Adrenal gland (tissue), 5 donors: ENCODE results near the gene PLD4.

Experiments
- CTCF ChIP-seq, 6 experiments: fragments of 450-650 bp in 4 of 6; fragments of 200-600 bp in 2 of 6; sonication (generic) in 1 of 6; IDR thresholded peaks; 1 replicate in 5 of 6; 2 replicates in 1 of 6; pipeline versions ENCODE4 v1.5.1 to v1.8.0; 2016 to 2021; ENCODE audit warnings: antibody characterized with exemption in 6 of 6, mild to moderate bottlenecking in 2 of 6, moderate library complexity in 1 of 6
- POLR2A ChIP-seq, 2 donors: fragments of 450-650 bp; IDR thresholded peaks; one replicate each; pipeline ENCODE4 v1.6.1; 2017; ENCODE audit warnings: antibody characterized with exemption in 2 of 2, mild to moderate bottlenecking in 2 of 2, moderate library complexity in 1 of 2
- donor health status: DM: no; HTN: no; CAD: no.

GRCh38 chr14:104964546-104964945 lies 39.9 kb downstream of the PLD4 start:
- TF ChIP-seq CTCF (IDR thresholded peaks at IDR 0.05) (no peak), POLR2A (IDR thresholded peaks at IDR 0.05) (no peak)
